GM18951 (cell line): ENCODE results near the gene ST6GALNAC3.
"Not testable (repeated sequence)": the region's sequence is repeated elsewhere in the genome, so short reads cannot be mapped to it uniquely, and the experiment has no call there.

Experiments used
- POLR2A ChIP-seq: IDR thresholded peaks from 4 replicates; pipeline ENCODE4 v1.6.1; 2011; ENCODE audit warnings: mild to moderate bottlenecking; ENCODE audit not compliant: insufficient read length, insufficient read depth; ENCODE audit errors: extremely low read depth
- in situ Hi-C: fragments of 300-500 bp; cut with MboI; formaldehyde crosslinking; loops from one replicate; pipeline ENCODE4 v1.12.0; 2022; ENCODE audit warnings: low sequenced_read_pairs, mixed read lengths, inconsistent platforms; ENCODE audit not compliant: unreplicated experiment

ST6GALNAC3 gene

GRCh38 chr1:76298399-76298798 is 223.9 kb downstream of the ST6GALNAC3 start:
- in situ Hi-C loops: no loop called here
- no peak for TF ChIP-seq POLR2A

- in situ Hi-C loops: no loop called here
- no peak for TF ChIP-seq POLR2A
Observed at GRCh38 chr1:76299036-76299435, 224.5 kb downstream of the ST6GALNAC3 start.

- in situ Hi-C loops: no loop called here
- no peak for TF ChIP-seq POLR2A
Observed at GRCh38 chr1:76300556-76300955, 226.0 kb downstream of the ST6GALNAC3 start.

- no peak for TF ChIP-seq POLR2A
- in situ Hi-C loops: no loop called here
Observed at GRCh38 chr1:76302711-76303339, 228.3 kb downstream of the ST6GALNAC3 start.

GRCh38 chr1:76303340-76303717 is 228.8 kb downstream of the ST6GALNAC3 start:
- in situ Hi-C loops: no loop called here
- TF ChIP-seq POLR2A: no peak

- no peak for TF ChIP-seq POLR2A
- in situ Hi-C loops: no loop called here
Observed at GRCh38 chr1:76313304-76313703, 238.8 kb downstream of the ST6GALNAC3 start.

GRCh38 chr1:76314730-76315129 is 240.2 kb downstream of the ST6GALNAC3 start:
- in situ Hi-C loops: no loop called here
- no peak for TF ChIP-seq POLR2A

DNA sequence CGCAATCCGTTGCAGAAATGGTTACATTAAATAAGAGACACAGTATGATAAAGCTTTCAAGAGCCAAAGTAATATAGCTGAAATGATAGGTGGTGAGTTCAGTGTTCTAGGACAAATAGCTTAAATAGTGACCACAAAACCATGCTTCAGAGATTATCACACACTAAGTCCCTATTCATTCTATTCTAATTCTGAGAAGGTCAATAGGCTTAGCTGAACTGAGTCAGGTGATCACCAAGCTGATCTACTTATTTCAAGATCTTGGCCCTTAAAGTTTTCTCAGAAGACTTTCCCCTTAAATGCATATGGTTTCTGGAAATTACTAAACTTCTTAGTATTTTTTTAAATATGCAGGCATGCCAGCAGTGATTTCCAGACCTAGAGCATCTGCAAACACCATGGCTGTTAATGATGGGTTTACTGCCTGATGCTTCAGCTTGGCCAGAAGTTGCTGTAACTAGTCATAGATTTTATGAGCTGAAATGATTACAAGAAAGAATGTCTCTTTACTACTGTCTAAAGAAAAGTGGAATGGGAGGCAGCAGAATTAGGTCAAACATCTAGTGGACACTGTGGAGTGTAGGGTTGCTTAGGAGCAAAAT is 242.9 kb downstream of the ST6GALNAC3 start:
- in situ Hi-C loops: no loop called here

GRCh38 chr1:76330991-76331603 is 256.6 kb downstream of the ST6GALNAC3 start:
- in situ Hi-C loops: no loop called here
- no peak for TF ChIP-seq POLR2A

More for the DNA sequence above, 242.9 kb downstream of the ST6GALNAC3 start:
- TF ChIP-seq POLR2A: no peak

DNA sequence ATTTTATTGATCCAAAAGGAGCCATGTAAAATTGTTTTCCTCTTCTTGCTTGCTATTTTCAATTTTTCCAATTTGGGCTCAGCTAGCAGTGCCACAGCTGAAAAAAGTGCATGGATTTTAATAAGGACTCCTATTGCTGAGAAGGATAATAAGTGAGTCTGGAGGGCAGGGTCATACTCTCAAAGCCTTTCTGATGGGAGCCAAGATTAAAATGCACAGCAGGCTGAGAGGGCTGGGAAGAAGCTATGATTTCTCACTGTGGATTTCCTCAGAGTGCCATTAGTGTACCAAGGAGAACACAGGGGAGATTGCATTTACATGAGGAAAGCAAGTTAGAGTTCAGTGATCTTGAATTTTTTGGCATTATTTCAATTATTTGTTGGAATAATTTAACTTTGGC is 261.3 kb downstream of the ST6GALNAC3 start:
- in situ Hi-C loops: no loop called here

GRCh38 chr1:76336931-76337371 is 262.4 kb downstream of the ST6GALNAC3 start:
- in situ Hi-C loops: no loop called here
- no peak for TF ChIP-seq POLR2A

More for the DNA sequence above, 261.3 kb downstream of the ST6GALNAC3 start:
- no peak for TF ChIP-seq POLR2A

DNA sequence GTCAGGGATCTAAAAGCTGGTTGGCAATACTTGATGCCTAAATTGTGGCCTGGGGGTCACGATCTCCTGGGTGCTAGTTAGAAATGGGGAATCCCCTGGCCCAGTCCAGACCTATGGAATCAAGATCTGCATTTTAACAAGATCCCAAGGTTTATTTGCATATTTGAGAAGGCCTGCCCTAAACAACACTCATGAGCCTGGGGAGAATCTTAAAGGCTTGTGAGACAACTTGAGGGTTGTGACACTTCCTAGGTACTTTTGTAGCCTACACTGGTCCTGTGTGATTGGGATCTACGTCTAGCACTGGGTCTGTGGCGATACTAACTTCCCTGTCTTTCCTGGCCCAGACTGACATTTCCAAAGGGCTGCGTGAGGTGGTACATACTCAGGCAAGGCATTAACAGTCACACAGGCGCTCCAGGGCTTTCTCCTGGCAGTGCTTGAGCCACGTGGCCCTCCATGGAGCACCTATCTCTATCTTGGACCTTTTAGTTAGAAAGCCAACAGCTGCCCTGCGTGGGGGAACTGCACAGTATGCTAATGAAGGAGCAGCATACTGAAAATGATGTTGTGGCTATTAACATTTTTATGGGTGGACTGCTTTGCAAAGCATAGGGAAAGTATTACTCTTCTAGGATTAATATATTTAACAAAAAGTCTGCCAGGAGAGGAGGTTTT is 263.1 kb downstream of the ST6GALNAC3 start:
- in situ Hi-C loops: no loop called here
- TF ChIP-seq POLR2A: no peak

GRCh38 chr1:76340056-76340455 is 265.5 kb downstream of the ST6GALNAC3 start:
- no peak for TF ChIP-seq POLR2A
- in situ Hi-C loops: no loop called here

DNA sequence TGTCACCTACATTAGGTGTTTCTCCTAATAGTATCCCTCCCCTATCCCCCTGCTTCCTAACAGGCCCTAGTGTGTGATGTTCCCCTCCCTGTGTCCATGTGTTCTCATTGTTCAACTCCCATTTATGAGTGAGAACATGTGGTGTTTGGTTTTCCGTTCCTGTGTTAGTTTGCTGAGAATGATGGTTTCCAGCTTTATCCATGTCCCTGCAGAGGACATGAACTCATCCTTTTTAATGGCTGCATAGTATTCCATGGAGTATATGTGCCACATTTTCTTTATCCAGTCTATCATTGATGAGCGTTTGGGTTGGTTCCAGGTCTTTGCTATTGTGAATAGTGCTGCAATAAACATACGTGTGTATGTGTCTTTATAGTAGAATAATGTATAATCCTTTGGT is 267.3 kb downstream of the ST6GALNAC3 start:
- in situ Hi-C loops: not testable (repeated sequence)
